HG03342 (cell line): ENCODE results near the gene RERG.
"Not testable (repeated sequence)": the region's sequence is repeated elsewhere in the genome, so short reads cannot be mapped to it uniquely, and the experiment has no call there.

Source experiments
- ATAC-seq: cut with Tn5 transposase; IDR thresholded peaks from one replicate; pipeline ENCODE4 v1.9.1; 2021; ENCODE audit warnings: mild to moderate bottlenecking, moderate library complexity; ENCODE audit not compliant: unreplicated experiment

RERG gene

GRCh38 chr12:15151161-15152091 lies 69.8 kb downstream of the RERG start:
- no peak for ATAC-seq

GRCh38 chr12:15146585-15146984 lies 74.6 kb downstream of the RERG start:
- ATAC-seq, result no peak

DNA sequence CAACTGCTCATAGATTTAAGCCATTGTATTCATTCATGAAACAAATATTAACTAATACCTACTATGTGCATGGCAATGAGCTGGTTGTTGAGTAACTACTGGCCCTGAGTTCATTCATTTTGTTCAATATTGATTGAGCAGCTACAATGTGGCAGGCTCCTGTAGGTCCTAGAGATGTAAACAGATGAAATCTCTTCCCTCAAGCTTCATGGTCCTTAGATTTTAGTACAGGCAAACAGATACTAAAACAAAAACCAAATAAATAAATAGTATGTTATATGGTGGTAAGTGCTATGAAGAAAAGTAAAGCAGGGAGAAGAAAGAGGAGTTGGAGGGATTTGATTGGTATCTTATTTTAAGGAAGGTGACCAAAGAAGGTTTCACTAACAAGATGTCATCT lies 77.8 kb downstream of the RERG start:
- ATAC-seq, result no peak

DNA sequence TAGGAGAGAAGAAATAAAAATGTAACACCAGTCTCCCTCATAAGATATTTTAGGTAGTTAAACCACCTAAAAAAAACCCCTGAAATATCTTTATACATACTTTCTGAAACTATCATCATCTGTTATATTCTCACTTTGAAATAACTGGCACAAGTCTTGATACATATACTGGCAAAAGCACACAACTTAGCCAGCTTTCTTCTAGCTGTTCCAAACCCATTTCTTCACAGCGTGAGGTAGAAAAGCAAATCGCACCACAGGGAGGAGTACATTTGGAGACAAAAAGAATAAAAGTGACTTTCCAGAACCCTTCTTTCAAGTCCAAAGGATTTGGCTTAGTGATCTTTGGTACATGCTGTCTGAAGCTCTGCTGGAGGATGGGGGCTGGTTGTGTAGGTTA lies 78.5 kb downstream of the RERG start:
- no peak for ATAC-seq

DNA sequence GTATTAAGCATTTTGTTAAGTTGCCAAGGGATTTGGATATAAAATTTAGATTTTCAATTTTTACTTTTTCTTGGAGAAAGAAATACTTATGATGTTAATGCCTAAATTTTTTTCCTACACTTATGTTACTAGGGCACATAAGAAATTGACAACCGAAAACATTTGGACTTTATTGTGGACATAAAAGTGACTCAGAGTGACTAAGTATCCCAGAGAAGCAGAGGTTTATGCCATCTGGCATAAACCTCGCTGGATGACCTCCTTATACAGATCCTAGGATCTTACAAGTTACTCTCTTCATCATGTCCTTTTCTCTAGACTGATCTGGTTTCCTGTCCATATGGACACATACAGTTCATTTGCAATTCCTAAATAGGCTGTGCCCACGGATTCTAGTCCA lies 89.8 kb downstream of the RERG start:
- ATAC-seq, result no peak

- ATAC-seq, result no peak
Measured at GRCh38 chr12:15130541-15130940, 90.7 kb downstream of the RERG start.

DNA sequence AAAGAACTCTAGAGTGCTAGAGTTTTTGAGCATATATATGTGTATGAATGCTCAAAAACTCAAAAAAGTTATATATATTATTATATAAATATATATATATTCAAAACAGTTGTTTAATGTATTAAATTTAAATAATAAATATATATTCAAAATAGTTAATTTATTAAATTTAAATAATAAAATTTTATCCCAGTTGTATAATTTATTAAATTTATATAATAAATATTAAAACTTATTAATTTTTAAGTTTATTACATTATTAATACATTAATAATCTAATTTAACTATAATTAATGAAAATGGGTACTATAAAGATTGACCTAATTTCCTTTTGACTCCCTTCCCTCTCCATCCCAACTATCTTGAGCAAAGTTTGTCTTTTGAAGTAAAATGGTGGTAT lies 97.8 kb downstream of the RERG start:
- ATAC-seq, result no peak

DNA sequence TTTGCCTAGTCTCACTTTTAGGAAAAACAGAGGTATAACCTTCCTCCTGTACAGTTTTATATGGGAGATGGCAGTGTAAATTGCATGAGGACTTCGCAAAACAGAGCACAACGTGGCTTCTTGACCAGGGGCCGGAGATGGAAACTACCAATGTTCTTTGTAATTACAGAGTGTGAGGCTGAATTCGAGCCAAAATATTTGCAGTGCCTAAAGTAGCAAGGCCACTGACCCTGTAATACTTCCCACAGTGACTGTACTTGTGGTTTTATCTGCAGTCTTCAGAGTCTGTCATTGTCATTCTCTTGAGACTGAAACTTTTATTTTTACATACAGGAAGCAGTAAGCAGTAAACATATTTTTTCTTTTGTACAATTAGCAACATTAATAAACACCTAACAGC lies 98.9 kb downstream of the RERG start:
- no peak for ATAC-seq

- ATAC-seq, result no peak
Measured at GRCh38 chr12:15118955-15119354, 102.3 kb downstream of the RERG start.

- ATAC-seq, result no peak
Measured at GRCh38 chr12:15116983-15117382, 104.2 kb downstream of the RERG start.

DNA sequence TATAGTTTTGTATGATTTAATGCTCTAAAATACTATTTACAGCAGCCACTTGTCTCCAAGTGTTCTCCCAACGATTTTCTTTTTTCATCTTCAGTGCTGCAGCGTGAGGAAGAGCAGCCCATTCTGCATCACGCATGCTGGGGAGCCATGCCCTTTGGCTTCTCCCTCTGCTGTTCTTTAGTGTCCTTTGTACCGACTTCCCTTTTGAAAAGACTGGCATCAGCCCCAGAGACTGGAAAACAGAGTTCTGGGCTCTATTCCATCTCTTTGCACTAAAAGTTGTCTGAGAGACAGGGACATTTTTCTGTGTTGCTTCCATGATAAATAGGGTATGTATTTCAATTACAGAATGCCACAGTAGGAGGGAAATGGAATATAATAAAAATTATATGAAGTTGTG lies 105.1 kb downstream of the RERG start:
- ATAC-seq, result no peak

DNA sequence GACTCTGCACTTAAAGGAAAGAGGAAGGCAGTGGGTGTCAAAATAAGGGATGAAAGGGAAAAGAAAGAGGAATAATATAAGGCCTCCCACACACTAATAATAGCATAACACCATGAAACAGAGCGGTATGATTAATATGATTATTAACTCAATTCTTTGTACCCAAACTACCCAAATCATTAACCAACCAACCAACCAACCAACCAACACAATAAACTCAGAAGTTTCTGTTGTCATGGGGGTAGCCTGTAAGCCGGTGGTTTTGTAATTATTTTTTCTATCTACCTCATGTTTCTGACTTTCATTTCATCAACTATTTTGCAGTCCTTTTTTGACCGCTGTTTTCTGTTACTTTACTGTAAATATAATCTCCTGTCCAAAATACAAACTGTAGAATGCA lies 105.8 kb downstream of the RERG start:
- no peak for ATAC-seq

GRCh38 chr12:15114501-15114900 lies 106.7 kb downstream of the RERG start:
- ATAC-seq, result no peak

DNA sequence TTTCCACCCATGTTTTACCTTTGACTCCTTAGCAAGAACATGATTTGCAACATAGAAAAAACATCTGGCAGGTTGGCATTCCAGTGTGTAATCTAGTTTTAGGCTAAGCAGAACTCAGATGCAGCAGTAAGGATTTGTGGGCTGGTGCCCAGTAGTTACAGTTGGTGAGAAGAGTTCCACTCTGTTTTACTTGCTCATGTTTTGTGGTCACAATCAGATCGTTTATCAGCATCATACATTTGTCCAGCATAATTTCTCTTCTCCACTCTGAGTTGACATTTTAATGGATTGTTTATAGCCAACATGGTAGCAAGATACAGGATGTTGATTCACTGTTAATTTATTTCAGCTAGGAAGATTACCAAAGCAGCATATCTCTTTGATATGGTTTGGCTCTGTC lies 128.4 kb downstream of the RERG start:
- ATAC-seq, result no peak

GRCh38 chr12:15090441-15090840 lies 130.8 kb downstream of the RERG start:
- no peak for ATAC-seq

DNA sequence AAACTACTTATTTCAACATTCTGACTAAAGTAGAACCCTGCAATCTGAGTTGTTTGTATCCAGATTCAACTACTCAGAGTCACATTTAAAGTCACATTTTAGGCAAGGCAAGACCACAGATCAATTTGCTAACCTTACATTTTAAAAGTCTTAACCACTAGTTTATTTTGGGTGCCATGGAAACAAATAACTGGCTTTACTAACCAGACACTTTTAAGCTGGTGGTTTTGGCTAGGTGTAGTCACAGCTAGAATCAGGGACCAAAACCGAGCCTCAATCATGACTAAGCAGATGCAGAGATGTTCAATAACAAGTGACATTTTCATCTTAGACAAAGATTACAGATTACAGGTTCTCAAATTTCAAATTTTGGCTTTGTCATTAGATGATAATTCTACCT lies 133.1 kb downstream of the RERG start:
- no peak for ATAC-seq

DNA sequence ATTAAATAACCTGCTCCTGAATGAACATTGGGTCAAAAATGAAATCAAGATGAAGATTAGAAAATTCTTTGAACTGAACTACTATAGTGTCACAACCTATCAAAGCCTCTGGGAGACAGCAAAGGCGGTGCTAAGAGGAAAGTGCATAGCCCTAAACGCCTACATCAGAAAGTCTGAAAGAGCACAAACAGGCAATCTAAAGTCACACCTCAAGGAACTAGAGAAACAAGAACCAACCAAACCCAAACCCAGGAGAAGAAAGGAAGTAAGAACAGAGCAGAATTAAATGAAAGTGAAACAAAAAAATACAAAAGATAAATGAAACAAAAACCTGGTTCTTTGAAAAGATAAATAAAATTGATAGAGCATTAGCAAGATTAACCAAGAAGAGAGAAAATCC lies 143.5 kb downstream of the RERG start:
- not testable (repeated sequence) for ATAC-seq

DNA sequence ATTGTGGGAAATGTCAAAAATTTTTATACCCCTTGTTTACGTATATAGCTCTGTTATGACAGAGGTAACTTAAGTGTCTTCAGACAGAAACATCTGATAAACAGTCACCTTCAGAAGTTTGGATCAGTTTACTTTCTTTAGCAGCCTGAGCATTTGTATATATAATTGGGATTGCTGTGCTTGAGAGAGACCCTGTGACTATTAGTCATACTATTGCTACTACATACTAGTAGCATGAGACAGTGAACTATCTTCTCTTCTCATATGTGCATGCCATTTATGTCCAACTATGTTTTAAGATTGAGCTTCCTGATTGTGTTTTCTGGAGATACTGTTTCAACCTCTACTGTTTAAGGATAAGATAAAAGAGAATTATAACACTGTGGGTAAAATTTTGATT lies 146.9 kb downstream of the RERG start:
- ATAC-seq, result no peak

GRCh38 chr12:15059123-15059522 lies 162.1 kb downstream of the RERG start:
- ATAC-seq, result no peak
